ENCODE data around the gene SERHL2. TPM values are rescaled to one million over a fixed set of nuclear protein-coding genes. Genes with fewer than 3 reads are reported as not detected.
"Not testable (repeated sequence)": the region's sequence is repeated elsewhere in the genome, so short reads cannot be mapped to it uniquely, and the experiment has no call there.

SERHL2 gene
- total RNA-seq, 1 donor from 2014 or later = 2.8 TPM

DNA sequence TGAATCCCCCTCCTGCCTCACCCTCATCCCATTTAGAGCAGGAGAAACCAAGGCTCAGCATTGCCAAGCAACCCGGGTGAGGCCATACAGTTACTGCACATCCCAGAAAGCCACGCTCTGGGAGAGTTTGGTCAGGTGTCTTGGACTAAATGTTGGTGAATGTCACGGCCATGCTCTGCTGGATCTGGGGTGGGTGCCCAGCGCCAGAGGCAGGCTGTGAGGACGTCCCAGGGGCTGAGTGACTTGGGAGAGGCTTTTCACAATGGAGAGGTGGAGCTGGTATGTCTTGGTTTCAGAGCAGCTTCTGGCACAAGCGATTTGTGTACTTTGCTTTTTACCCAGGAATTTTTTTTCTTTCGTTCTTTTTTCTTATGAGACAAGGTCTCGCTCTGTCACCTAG is 6.6 kb downstream of the SERHL2 start:
- Mint-ChIP-seq H3K27me3 (no peaks in the 10 kb centered on the region), H3K4me3 (no peak overlapping the region), H3K27ac (no peak overlapping the region), H3K4me1 (ENCODE audit: unreplicated experiment) (peaks cover 12% of the 10 kb centered on the region), H3K36me3 (peaks cover 4% of the 10 kb centered on the region), H3K9me3 (no peaks in the 10 kb centered on the region)
- TF ChIP-seq, protein P1, sequence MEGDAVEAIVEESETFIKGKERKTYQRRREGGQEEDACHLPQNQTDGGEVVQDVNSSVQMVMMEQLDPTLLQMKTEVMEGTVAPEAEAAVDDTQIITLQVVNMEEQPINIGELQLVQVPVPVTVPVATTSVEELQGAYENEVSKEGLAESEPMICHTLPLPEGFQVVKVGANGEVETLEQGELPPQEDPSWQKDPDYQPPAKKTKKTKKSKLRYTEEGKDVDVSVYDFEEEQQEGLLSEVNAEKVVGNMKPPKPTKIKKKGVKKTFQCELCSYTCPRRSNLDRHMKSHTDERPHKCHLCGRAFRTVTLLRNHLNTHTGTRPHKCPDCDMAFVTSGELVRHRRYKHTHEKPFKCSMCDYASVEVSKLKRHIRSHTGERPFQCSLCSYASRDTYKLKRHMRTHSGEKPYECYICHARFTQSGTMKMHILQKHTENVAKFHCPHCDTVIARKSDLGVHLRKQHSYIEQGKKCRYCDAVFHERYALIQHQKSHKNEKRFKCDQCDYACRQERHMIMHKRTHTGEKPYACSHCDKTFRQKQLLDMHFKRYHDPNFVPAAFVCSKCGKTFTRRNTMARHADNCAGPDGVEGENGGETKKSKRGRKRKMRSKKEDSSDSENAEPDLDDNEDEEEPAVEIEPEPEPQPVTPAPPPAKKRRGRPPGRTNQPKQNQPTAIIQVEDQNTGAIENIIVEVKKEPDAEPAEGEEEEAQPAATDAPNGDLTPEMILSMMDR (conservative IDR thresholded peaks at IDR 0.05) = no peak
- no peak for DNase-seq (ENCODE audit: extremely low spot score, unreplicated experiment)

DNA sequence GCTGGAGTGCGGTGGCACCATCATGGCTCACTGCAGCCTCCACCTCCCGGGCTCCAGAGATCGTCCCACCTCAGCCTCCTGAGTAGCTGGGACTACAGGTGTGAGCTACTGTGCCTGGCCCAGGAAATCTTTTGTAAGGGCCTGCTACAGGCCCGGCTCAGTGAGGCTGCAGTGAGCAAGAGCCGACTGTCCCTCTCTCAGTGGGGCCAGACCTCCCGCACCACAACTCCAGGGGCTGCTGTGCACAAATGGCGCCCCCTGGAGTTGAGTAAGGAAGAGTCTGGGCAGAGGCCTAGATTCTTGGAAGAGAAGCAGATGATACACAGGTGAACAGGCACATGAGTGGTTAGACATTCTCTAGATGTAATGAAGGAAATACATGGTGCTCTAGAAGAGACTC is 7.0 kb downstream of the SERHL2 start:
- TF ChIP-seq, protein P1 (conservative IDR thresholded peaks at IDR 0.05) = peak; percentile 71
- H3K27me3 Mint-ChIP-seq = no peaks in the 10 kb centered on the region
- H3K36me3 Mint-ChIP-seq = peaks cover 4% of the 10 kb centered on the region
- no peaks in the 10 kb centered on the region for H3K9me3 Mint-ChIP-seq
- DNase-seq (ENCODE audit: extremely low spot score, unreplicated experiment) = no peak
- H3K27ac Mint-ChIP-seq = peak overlapping the region; percentile 80
- H3K4me3 Mint-ChIP-seq = no peak overlapping the region
- peaks cover 12% of the 10 kb centered on the region for H3K4me1 Mint-ChIP-seq (ENCODE audit: unreplicated experiment)

DNA sequence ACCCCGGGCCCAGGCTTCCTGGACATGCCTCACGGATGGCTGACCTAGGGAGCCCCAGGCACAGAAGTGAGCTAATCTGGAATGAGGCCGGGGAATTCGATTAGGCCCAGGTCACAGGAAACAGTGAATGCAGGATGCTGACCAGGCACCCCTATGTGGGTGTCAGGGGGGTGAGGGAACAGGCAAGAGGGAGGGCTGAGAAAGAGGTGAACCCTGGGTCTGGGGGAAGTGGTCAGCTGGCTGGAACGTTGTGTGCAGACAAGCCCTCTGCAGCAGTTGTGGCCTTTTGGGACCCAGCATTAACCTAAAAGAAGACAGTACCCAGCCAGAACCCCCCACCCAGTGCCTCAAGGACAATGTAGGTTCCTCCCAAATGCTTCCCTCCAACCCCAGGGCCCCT is 8.1 kb downstream of the SERHL2 start:
- H3K27me3 Mint-ChIP-seq = no peaks in the 10 kb centered on the region
- no peaks in the 10 kb centered on the region for H3K9me3 Mint-ChIP-seq
- H3K36me3 Mint-ChIP-seq = peaks cover 4% of the 10 kb centered on the region
- H3K4me1 Mint-ChIP-seq (ENCODE audit: unreplicated experiment) = peaks cover 12% of the 10 kb centered on the region
- TF ChIP-seq, protein P1 (conservative IDR thresholded peaks at IDR 0.05) = no peak
- DNase-seq (ENCODE audit: extremely low spot score, unreplicated experiment) = no peak
- peak overlapping the region; percentile 58 for H3K27ac Mint-ChIP-seq
- peak overlapping the region; percentile 57 for H3K4me3 Mint-ChIP-seq

DNA sequence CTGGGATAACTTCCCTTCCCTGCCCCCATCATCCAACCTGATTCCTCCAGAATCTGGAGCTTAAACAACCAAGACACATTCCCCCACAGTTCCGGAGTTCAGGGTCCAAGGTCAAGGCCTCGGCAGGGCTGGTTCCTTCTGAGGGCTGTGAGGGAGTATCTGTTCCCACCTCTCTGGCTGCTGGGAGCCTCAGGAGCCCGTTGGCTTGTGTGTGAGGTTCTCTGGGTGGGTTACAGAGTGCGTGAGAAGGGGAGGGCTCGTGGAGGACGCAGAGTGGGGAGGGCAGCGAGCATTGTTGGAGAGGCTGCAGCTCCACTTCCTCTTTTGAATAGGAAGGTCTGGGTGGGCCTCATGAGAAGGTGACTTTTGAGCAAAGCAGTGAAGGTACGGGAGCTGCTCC is 8.5 kb downstream of the SERHL2 start:
- Mint-ChIP-seq H3K36me3 (peaks cover 4% of the 10 kb centered on the region), H3K4me3 (peak overlapping the region; percentile 57), H3K27me3 (no peaks in the 10 kb centered on the region), H3K27ac (peak overlapping the region; percentile 58), H3K9me3 (no peaks in the 10 kb centered on the region), H3K4me1 (ENCODE audit: unreplicated experiment) (peaks cover 12% of the 10 kb centered on the region)
- TF ChIP-seq, protein P1 (conservative IDR thresholded peaks at IDR 0.05) = no peak
- no peak for DNase-seq (ENCODE audit: extremely low spot score, unreplicated experiment)

DNA sequence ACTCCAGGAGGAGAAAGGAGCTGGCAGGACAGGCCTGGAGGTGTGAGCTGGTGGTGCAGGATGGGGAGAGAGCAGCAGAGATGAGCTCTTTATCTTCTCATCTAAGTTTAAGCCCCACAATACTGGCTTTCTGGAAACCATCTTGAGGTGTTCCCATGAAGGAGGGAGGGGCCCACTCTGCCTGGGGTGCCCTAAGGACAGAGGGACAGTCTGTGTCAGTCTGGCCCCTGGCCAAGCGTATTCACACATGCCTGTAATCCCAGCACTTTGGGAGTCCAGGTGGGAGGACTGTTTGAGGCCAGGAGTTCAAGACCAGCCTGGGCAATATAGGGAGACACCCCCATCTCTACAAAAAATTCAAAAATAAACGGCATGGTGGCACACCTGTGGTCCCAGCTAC is 8.9 kb downstream of the SERHL2 start:
- no peaks in the 10 kb centered on the region for H3K27me3 Mint-ChIP-seq
- H3K27ac Mint-ChIP-seq = peak overlapping the region; percentile 58
- H3K4me3 Mint-ChIP-seq = peak overlapping the region; percentile 57
- TF ChIP-seq, protein P1 (conservative IDR thresholded peaks at IDR 0.05) = no peak
- no peak for DNase-seq (ENCODE audit: extremely low spot score, unreplicated experiment)
- H3K9me3 Mint-ChIP-seq = no peaks in the 10 kb centered on the region
- peaks cover 12% of the 10 kb centered on the region for H3K4me1 Mint-ChIP-seq (ENCODE audit: unreplicated experiment)
- peaks cover 4% of the 10 kb centered on the region for H3K36me3 Mint-ChIP-seq

DNA sequence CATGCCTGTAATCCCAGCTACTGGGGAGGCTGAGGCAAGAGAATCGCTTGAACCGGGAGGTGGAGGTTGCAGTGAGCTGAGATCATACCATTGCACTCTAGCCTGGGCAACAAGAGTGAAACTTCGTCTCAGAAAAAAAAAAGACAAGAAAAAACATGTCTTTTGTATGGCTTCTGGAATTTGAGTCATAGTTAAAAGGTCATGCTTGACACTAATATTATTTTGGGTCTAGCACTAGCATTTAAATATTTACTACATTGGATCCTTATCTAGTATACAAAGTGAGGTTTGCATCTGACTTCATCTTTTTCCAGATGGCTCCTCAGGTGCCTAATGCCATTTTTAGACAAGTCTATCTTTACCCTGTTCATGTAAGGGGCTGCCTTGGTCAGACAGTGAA is 10.2 kb downstream of the SERHL2 start:
- H3K4me3 Mint-ChIP-seq; H3K36me3 Mint-ChIP-seq; H3K27ac Mint-ChIP-seq; H3K9me3 Mint-ChIP-seq; H3K27me3 Mint-ChIP-seq; DNase-seq (ENCODE audit: extremely low spot score, unreplicated experiment): not testable (repeated sequence)
- peaks cover 12% of the 10 kb centered on the region for H3K4me1 Mint-ChIP-seq (ENCODE audit: unreplicated experiment)

All from type B pancreatic cell (in vitro differentiated cells).